Gastroesophageal sphincter (tissue), 4 donors: ENCODE measurements around the gene RAB3B. TPM values are rescaled to one million over a fixed set of nuclear protein-coding genes. Genes with fewer than 3 reads are reported as not detected.

ENCODE experiments used
- ATAC-seq: fragments of 150-250 bp; one replicate; pipeline ENCODE4 v1.9.1; 2016; ENCODE audit warnings: mild to moderate bottlenecking, moderate library complexity
- H3K27ac ChIP-seq, 4 donors: fragments of 200-600 bp; sonication (generic) in 3 of 4; 1 replicate in 3 of 4; 2 replicates in 1 of 4; pipeline ENCODE4 v1.5.1; 2016 to 2019
- H3K27me3 ChIP-seq: fragments of 200-600 bp; sonication (generic); one replicate; pipeline ENCODE4 v1.5.1; 2019
- H3K36me3 ChIP-seq, 2 donors: fragments of 200-600 bp; sonication (generic); one replicate each; pipeline ENCODE4 v1.5.1; 2019; ENCODE audit warnings: control low read depth in 1 of 2
- H3K4me1 ChIP-seq, 3 donors: fragments of 200-600 bp; sonication (generic); 1 replicate in 2 of 3; 2 replicates in 1 of 3; pipeline ENCODE4 v1.5.1; 2016 to 2019; ENCODE audit warnings: control low read depth in 2 of 3
- H3K4me3 ChIP-seq, 2 donors: fragments of 200-600 bp; sonication (generic); one replicate each; pipeline ENCODE4 v1.5.1; 2019; ENCODE audit warnings: mild to moderate bottlenecking in 1 of 2, moderate library complexity in 1 of 2
- H3K9me3 ChIP-seq, 3 donors: fragments of 200-600 bp; sonication (generic); one replicate each; pipeline ENCODE4 v1.5.1; 2017 to 2019; ENCODE audit warnings: control low read depth in 2 of 3
- CTCF ChIP-seq, 4 experiments: fragments of 200-600 bp in 2 of 4; fragments of 450-650 bp in 2 of 4; sonication (generic) in 1 of 4; IDR thresholded peaks; one replicate each; pipeline ENCODE4 v1.5.1; 2017 to 2019; ENCODE audit warnings: antibody characterized with exemption in 4 of 4, mild to moderate bottlenecking in 2 of 4, moderate library complexity in 2 of 4
- EP300 ChIP-seq: sonication (generic); formaldehyde crosslinking; IDR thresholded peaks from one replicate; pipeline ENCODE4 v1.6.1; 2017; ENCODE audit warnings: antibody characterized with exemption, mild to moderate bottlenecking
- POLR2A ChIP-seq, 2 donors: fragments of 450-650 bp; IDR thresholded peaks; one replicate each; pipeline ENCODE4 v1.6.1; 2017; ENCODE audit warnings: antibody characterized with exemption in 2 of 2, mild to moderate bottlenecking in 2 of 2, moderate library complexity in 1 of 2
- POLR2AphosphoS5 ChIP-seq: sonication (generic); formaldehyde crosslinking; IDR thresholded peaks from one replicate; pipeline ENCODE4 v1.6.1; 2017; ENCODE audit warnings: antibody characterized with exemption
- WGBS, 2 donors: methylation state at CpG; one replicate each; pipeline ENCODE4 v1.1.5; 2018; ENCODE audit warnings: low coverage in 1 of 2; 5-methylcytosine and 5-hydroxymethylcytosine counted together
- total RNA-seq, 4 donors: library from RNA; depleted of rRNA; stranded (reverse); fragments of >200 nt; gene quantifications; one replicate each; pipeline ENCODE4 v1.1.0, GENCODE V29; 2016

The RAB3B gene
- total RNA-seq, 4 donors from 2014 or later, result under 0.01 to 0.81 (median 0.34) TPM

- no peak overlapping the region for H3K4me3 ChIP-seq
- TF ChIP-seq POLR2A (IDR thresholded peaks at IDR 0.05) (no peak), EP300 (no peak), CTCF (IDR thresholded peaks at IDR 0.05) (no peak), POLR2AphosphoS5 (no peak)
- no peak overlapping the region for H3K27ac ChIP-seq
- no peaks in the 10 kb centered on the region for H3K36me3 ChIP-seq
- H3K27me3 ChIP-seq, result peaks cover 11% of the 10 kb centered on the region
- no peak for ATAC-seq
- 64 to 70% methylated on average over 1 of the region's 1 CpG for WGBS, 2 donors
- H3K9me3 ChIP-seq, result no peaks in the 10 kb centered on the region
- no peaks in the 10 kb centered on the region for H3K4me1 ChIP-seq
These were observed 37.9 kb downstream of the RAB3B start for GRCh38 chr1:51952638-51953037.

- WGBS, 2 donors, result 81% methylated on average over 2 to 3 of the region's 4 CpGs
- H3K9me3 ChIP-seq, result no peaks in the 10 kb centered on the region
- no peak for TF ChIP-seq POLR2A (IDR thresholded peaks at IDR 0.05)
- H3K4me1 ChIP-seq, result no peaks in the 10 kb centered on the region
- no peak for ATAC-seq
- no peaks in the 10 kb centered on the region for H3K36me3 ChIP-seq
- H3K27me3 ChIP-seq, result peaks cover 11% of the 10 kb centered on the region
- H3K27ac ChIP-seq, result no peak overlapping the region
- no peak overlapping the region for H3K4me3 ChIP-seq
These were observed 39.8 kb downstream of the RAB3B start for GRCh38 chr1:51950701-51951100.

- H3K27ac ChIP-seq, result no peak overlapping the region
- ATAC-seq, result no peak
- H3K36me3 ChIP-seq, result no peaks in the 10 kb centered on the region
- H3K9me3 ChIP-seq, result no peaks in the 10 kb centered on the region
- peaks cover 11% of the 10 kb centered on the region for H3K27me3 ChIP-seq
- H3K4me1 ChIP-seq, result no peaks in the 10 kb centered on the region
- no peak for TF ChIP-seq CTCF (IDR thresholded peaks at IDR 0.05)
- no peak overlapping the region for H3K4me3 ChIP-seq
- WGBS, 2 donors, result 90 to 96% methylated on average over 3 to 5 of the region's 9 CpGs
These were observed 41.3 kb downstream of the RAB3B start for GRCh38 chr1:51949014-51949702.

GRCh38 chr1:51948491-51948915 lies 42.0 kb downstream of the RAB3B start:
- 75 to 100% methylated on average over 1 to 2 of the region's 2 CpGs for WGBS, 2 donors
- Histone ChIP-seq H3K4me1 (no peaks in the 10 kb centered on the region), H3K27ac (no peak overlapping the region), H3K4me3 (no peak overlapping the region), H3K36me3 (no peaks in the 10 kb centered on the region), H3K9me3 (no peaks in the 10 kb centered on the region), H3K27me3 (peaks cover 11% of the 10 kb centered on the region)
- TF ChIP-seq EP300, result no peak
- TF ChIP-seq POLR2AphosphoS5, result no peak
- no peak for TF ChIP-seq POLR2A (IDR thresholded peaks at IDR 0.05)
- TF ChIP-seq CTCF (IDR thresholded peaks at IDR 0.05), result no peak
- no peak for ATAC-seq

GRCh38 chr1:51946300-51946699 lies 44.2 kb downstream of the RAB3B start:
- Histone ChIP-seq H3K9me3 (peaks cover 0 to 12% (median 2%) of the 10 kb centered on the region in 3 donors), H3K4me3 (no peak overlapping the region), H3K36me3 (no peaks in the 10 kb centered on the region), H3K27ac (no peak overlapping the region), H3K4me1 (no peaks in the 10 kb centered on the region), H3K27me3 (peaks cover 11% of the 10 kb centered on the region)
- no peak for TF ChIP-seq CTCF (IDR thresholded peaks at IDR 0.05)
- TF ChIP-seq POLR2AphosphoS5, result no peak
- no peak for TF ChIP-seq POLR2A (IDR thresholded peaks at IDR 0.05)
- no peak for TF ChIP-seq EP300
- ATAC-seq, result no peak
- WGBS, 2 donors, result 58 to 73% methylated on average over 1 of the region's 1 CpG
